ENCODE data around the gene SH3GL1. TPM values are rescaled to one million over a fixed set of nuclear protein-coding genes. Genes with fewer than 3 reads are reported as not detected.
A peak's percentile ranks its signal among the peaks of the same experiment; 100 is the strongest.

SH3GL1 gene
- total and polyA plus RNA-seq, 12 donors = 20.9 to 112 (median 87.4) TPM

DNA sequence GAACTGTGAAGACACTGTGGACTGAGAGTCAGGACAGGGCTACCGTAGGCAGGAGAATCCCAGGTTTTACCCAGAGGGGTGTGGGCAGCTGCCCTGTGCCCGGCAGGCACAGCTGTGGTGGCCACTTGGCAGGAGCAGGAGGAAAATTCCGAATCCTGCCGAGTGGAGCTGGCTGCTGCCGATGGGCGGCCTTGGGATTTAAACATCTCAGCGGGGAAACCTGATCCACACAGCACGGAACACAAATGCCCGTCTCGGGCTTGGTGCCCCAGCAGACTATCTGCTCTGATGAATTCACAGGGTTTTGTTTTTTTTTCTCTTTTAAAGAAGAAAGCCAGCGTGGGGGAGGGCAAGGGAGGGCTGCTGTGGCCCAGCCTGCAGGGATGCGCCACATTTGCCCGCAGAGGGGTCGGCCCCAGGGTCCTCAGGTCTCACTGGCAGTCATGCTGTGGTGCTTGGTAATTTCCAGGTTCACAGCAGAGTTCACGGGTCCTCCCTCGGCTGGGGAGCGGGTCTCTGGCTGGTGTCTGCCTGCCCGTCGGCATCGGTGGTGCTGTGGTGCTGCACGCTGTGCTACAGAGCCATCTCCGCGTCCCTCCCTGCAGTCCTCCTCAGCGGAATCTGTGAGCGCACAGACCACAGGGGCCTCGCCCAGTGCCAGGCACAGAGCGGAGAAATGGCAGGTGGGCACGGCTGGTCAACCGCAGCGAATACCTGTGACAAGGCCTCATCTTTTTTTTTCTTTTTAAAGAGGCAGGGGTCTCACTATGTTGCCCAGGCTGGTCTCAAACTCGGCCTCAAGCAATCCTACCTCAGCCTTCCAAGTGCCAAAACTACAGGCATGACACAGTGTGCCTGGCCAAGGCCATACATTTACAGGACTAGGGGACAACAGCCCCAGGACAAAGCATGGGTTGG lies 28.8 kb downstream of the SH3GL1 start:
- Histone ChIP-seq H3K4me3 (no peak overlapping the region), H3K36me3 (replicated peaks in 1 of 2) (peaks cover 0 to 9% of the 10 kb centered on the region in 2 donors), H3K4me1 (replicated peaks in 1 of 2) (peaks cover 82 to 90% of the 10 kb centered on the region in 2 donors), H3K9me3 (replicated peaks in 1 of 3) (no peaks in the 10 kb centered on the region), H3K27me3 (no peaks in the 10 kb centered on the region), H3K27ac (peak overlapping the region; percentile 44 to 96 (median 88))
- 54 to 62% (median 55%) methylated on average over 23 to 31 of the region's 31 CpGs for WGBS, 4 donors
- DNase-seq = peak; percentile 66 to 88 (median 83)
- TF ChIP-seq POLR2A (IDR thresholded peaks at IDR 0.05) = peak in 1 of 2 donors; percentile 51
- TF ChIP-seq, protein P1, sequence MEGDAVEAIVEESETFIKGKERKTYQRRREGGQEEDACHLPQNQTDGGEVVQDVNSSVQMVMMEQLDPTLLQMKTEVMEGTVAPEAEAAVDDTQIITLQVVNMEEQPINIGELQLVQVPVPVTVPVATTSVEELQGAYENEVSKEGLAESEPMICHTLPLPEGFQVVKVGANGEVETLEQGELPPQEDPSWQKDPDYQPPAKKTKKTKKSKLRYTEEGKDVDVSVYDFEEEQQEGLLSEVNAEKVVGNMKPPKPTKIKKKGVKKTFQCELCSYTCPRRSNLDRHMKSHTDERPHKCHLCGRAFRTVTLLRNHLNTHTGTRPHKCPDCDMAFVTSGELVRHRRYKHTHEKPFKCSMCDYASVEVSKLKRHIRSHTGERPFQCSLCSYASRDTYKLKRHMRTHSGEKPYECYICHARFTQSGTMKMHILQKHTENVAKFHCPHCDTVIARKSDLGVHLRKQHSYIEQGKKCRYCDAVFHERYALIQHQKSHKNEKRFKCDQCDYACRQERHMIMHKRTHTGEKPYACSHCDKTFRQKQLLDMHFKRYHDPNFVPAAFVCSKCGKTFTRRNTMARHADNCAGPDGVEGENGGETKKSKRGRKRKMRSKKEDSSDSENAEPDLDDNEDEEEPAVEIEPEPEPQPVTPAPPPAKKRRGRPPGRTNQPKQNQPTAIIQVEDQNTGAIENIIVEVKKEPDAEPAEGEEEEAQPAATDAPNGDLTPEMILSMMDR (IDR thresholded peaks at IDR 0.05) = peak in 1 of 6 experiments; percentile 10
- intact Hi-C loops (cut with DNase I) = no loop called here

DNA sequence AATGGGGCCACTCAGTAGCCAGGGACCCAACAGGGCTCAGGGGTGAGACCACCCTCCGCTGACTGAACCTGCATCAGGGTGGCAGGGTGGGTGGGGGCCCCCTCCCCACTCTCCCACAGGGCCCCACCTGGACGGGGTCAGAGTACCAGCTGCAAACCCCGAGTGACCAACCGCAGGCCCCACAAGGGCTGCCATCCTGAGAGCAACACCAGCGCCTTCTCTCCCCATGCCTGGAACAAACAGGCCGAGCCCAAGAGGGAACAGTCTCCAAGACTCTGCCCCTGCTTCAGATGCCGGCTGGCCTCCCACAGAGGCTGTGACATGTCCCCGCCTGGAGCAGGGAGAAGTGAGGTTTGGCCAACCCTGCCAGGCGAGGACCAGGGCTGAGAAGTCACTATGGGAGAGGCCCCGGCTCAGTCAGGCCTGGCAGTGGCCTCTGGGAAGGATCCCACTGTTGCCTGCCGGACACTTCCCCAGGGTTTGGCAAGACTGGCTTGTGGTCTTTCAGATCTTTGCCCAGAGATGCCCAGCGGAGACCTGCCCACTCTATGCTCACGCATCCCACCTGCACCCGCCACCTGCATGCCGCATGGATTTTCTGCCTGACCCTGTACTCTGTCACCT lies 29.8 kb downstream of the SH3GL1 start:
- peaks cover 0 to 18% of the 10 kb centered on the region in 2 donors for H3K36me3 ChIP-seq (replicated peaks in 1 of 2)
- 81 to 93% (median 87%) methylated on average over 6 to 15 of the region's 15 CpGs for WGBS, 4 donors
- intact Hi-C loops (cut with DNase I) = no loop called here
- no peak for TF ChIP-seq POLR2A (IDR thresholded peaks at IDR 0.05)
- TF ChIP-seq, protein P1 (IDR thresholded peaks at IDR 0.05) = no peak
- H3K9me3 ChIP-seq (replicated peaks in 1 of 3) = no peaks in the 10 kb centered on the region
- H3K4me1 ChIP-seq (replicated peaks in 1 of 2) = peaks cover 73 to 80% of the 10 kb centered on the region in 2 donors
- peak overlapping the region; percentile 44 to 96 (median 88) for H3K27ac ChIP-seq
- DNase-seq = peak in 3 of 7 donors; percentile 15 to 41 (median 26)
- no peaks in the 10 kb centered on the region for H3K27me3 ChIP-seq
- H3K4me3 ChIP-seq = peak overlapping the region in 1 of 4 donors; percentile 4

DNA sequence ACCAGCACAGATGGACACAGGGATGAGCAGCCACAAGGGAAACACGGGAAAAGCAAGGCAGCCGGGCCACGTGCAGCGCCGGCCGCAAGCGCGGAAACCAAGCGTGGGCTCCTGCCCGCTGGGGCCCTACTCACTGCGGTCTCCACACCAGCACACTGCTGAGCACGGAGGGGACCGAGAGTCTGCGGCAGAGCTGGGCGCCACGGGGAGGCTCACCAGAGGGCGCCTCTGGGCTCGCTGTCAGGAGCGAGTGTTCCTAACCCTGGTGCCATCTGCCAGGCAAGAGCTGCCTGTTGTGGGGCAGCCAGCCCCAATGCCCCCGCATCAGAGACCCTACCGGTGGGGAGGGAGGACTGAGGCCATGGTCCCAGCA lies 30.5 kb downstream of the SH3GL1 start:
- WGBS, 4 donors = 21 to 54% (median 33%) methylated on average over 9 to 21 of the region's 21 CpGs
- Histone ChIP-seq H3K27ac (peak overlapping the region in 4 of 5 donors; percentile 16 to 96 (median 90)), H3K9me3 (replicated peaks in 1 of 3) (no peaks in the 10 kb centered on the region), H3K4me1 (replicated peaks in 1 of 2) (peaks cover 66 to 73% of the 10 kb centered on the region in 2 donors), H3K27me3 (no peaks in the 10 kb centered on the region), H3K36me3 (replicated peaks in 1 of 2) (peaks cover 0 to 25% of the 10 kb centered on the region in 2 donors), H3K4me3 (peak overlapping the region in 1 of 4 donors; percentile 4)
- TF ChIP-seq, protein P1 (IDR thresholded peaks at IDR 0.05) = peak in 5 of 6 experiments; percentile 20 to 51 (median 43)
- TF ChIP-seq POLR2A (IDR thresholded peaks at IDR 0.05) = no peak
- DNase-seq = peak; percentile 52 to 82 (median 62)
- intact Hi-C loops (cut with DNase I) = no loop called here
